Heart left ventricle (tissue), 13 donors: ENCODE data around the gene TIMM17B.

Experiments
- CTCF ChIP-seq, 12 donors: fragments of 200-600 bp; sonication (generic) in 4 of 12; IDR thresholded peaks; one replicate each; pipeline versions ENCODE4 v1.5.0 to v1.8.0; 2018 to 2022; ENCODE audit warnings: antibody characterized with exemption in 12 of 12, mild to moderate bottlenecking in 5 of 12
- POLR2A ChIP-seq, 2 donors: fragments of 450-650 bp; IDR thresholded peaks; one replicate each; pipeline ENCODE4 v1.6.1; 2017; ENCODE audit warnings: antibody characterized with exemption in 2 of 2, mild to moderate bottlenecking in 2 of 2, moderate library complexity in 2 of 2
- donor health status: ischemic (EF 13 %, LVEDD 7.1; RV severe dilation, severe dysfunction).
- donor health status: DM: no; HTN: yes; CAD: no.
- donor health status: DM: no; HTN: no; CAD: no.
- donor health status: ischemic (EF 25% LVEDD 6.9; RV normal size, moderate dysfunction).
- donor health status: ischemic (EF 25% LVEDD 5.7; RV mildly dilated, moderate dysfunction).
- donor health status: ischemic (EF 35%, LVEDD 5.7; RV mildly dilated, moderate dysfunction).
- donor health status: nonischemic (EF 11% LVEDD 7.7; RV severe dilation, severe dysfunction).
- donor health status: DM: yes; HTN: yes; CAD: no.
- donor health status: PGD.
- donor health status: ischemic (EF 29% LVEDD 5.4; RV normal size, mild dysfunction).
- donor health status: nonischemic (EF 23%, LVEDD 6.1; RV moderate dilation, normal function).

- TF ChIP-seq CTCF (IDR thresholded peaks at IDR 0.05) (no peak), POLR2A (IDR thresholded peaks at IDR 0.05) (no peak)
Observed at GRCh38 chrX:48913605-48914366, 16.2 kb upstream of the TIMM17B start.
